GM19099 (cell line): ENCODE measurements around the gene CNN1.

ENCODE experiments used
- POLR2A ChIP-seq: IDR thresholded peaks from 3 replicates; pipeline ENCODE4 v1.6.1; 2011; ENCODE audit warnings: low read depth; ENCODE audit not compliant: insufficient read length; ENCODE audit errors: extremely low read depth

The CNN1 gene

GRCh38 chr19:11551603-11552235 lies 13.1 kb downstream of the CNN1 start:
- no peak for TF ChIP-seq POLR2A

DNA sequence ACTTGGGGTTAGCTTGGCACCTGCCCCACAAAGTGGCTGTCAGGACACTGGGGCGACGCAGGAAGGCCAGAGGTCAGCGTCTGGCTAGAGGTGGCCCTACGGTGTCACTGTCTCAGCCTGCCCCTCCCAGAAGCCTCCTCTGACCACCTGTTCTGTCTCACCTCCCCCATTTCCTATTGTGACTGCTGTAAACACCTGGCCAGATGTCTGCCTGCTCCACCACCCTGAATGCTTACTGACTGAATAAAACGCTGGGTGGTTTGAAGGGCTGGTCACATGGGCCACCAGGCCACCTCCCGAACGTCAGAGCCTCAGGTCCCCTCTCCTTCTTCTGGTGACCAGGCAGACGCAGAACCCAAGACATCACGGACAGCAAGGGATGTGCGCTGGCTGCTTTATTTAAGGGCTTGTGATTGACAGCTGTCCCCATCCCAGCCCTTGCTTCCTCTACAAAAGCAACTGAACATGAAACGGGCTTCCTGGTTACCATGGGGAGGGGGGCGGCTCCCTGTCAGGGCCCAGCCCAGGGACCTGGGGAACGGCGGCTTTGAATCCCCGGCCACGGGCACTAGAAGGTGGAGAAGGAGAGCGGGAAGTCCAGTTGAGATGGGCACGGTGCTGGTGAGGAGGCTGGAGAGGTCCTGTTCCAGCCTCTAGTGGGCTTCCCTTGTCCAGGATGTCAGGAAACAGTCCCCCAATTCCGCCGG lies 14.2 kb downstream of the CNN1 start:
- TF ChIP-seq POLR2A, result no peak

DNA sequence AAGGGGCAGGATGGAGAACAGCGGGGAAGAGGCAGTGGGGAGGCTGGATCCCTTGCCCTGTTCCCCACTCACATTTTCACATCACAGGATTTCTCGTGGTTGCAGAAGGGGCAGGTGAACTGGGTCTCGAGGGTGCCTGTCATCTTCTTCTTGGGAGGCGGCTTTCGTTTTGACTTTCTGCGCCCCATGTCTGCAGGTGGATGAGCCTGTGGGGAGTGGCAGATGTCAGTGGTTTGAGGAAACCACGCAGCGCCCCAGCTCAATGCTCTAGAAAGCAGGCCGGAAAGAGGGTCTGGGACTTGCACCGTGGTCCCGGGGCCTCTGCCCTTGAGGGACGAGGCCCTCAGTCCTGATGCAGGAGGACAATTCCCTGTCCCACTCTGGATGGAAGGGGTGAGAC lies 15.5 kb downstream of the CNN1 start:
- no peak for TF ChIP-seq POLR2A

DNA sequence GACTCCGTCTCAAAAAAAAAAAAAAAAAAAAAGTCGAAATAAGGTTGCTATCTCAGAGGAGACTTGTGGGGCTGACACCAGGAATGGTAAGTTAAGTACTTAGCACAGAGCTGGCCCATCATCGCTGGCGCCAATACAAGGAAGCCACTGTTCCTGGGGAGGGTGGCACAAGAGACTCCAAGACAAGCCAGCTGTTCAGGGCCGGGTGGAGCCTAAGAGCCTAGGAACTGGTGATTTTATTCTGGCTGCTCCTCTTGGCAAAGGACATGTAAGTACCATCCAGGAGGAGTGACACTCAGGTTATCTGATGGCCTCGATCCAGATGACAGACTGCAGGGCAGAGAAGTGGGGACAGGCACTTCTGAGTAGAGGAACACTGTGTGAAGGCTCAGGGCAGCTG lies 16.6 kb downstream of the CNN1 start:
- no peak for TF ChIP-seq POLR2A

DNA sequence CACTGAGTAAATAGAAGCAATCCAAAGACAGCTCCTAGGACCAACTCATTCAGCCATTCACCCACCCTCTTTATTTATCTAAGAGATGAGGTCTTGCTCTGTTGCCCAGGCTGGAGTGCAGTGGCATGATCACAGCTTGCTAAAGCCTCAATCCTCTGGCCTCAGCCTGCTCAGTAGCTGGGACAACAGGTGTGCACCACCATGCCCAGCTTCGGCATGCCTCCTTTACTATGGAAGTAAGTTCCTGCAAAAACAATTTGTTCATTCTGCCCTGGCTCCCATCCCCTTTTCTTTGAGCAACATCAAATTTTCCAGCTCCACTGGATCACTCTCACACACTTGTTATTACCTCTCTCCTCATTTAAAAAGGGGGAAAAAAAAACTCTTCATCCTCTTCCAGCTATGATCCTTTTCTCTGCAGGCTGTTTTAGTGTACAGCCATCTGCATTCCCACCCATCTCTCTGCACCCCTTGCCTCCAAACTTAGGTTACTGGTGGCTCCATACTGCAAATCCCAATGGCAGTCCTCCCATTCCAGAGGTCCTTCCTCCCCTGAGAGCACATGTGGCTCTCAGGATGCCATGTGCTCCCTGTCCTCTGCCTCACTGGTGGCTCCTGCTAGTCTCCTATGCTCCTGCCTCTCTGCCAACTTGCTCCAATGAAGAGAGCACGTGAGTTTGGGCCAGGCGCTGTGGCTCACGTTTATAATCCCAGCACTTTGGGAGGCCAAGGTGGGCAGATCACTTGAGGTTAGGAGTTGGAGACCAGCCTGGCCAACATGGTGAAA lies 18.2 kb downstream of the CNN1 start:
- TF ChIP-seq POLR2A, result no peak

DNA sequence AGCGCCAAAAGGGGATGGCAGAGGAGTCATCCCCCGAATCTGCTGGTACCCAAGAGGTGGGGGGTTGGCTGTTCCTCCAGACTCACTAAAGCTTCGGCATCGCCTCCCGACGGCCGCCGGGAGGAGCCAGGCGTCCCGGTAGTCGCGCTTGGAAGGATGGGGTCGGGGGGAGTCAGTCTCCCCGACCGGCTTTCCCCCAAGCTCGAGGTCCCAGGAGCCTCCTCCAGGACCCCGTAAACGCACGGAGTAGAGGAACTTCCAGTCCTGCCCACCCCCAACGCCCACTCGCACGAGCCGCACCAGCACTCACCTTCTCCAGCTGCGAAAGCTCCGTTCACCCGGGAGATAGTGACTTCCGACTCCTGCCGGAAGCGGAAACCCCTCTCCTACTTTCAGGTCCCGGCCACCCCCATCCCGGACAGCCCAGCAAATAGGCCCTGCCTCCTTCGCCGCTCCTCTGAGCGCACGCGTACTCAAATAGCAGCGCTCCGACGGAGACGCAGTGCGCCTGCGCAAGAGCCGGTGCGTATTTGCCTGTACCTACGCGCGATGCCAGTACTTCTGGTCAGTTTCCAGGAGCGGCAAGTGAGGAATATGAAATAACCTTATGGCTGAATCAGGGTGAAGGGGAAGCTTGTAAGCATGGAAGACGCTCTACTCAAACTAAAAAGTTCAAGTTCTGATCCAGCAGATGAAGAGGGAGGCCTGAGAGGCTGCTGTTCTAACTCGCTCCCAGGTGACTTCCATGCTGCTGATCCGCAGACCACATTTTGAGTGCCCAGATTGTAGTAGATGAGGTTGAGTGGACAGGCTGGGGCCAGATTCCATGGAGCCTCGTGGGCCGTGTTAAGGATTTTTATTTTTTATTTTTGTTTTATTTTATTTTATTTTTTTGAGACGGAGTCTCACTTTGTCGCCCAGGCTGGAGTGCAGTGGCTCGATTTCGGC lies 20.5 kb downstream of the CNN1 start, which contains the start of gene ELOF1:
Gene ELOF1, minus strand, starts transcription at position 350 of the 948 bp plus-strand sequence. CDS start 4,883 bp downstream, outside the sequence.
- peak; percentile 88 for TF ChIP-seq POLR2A

DNA sequence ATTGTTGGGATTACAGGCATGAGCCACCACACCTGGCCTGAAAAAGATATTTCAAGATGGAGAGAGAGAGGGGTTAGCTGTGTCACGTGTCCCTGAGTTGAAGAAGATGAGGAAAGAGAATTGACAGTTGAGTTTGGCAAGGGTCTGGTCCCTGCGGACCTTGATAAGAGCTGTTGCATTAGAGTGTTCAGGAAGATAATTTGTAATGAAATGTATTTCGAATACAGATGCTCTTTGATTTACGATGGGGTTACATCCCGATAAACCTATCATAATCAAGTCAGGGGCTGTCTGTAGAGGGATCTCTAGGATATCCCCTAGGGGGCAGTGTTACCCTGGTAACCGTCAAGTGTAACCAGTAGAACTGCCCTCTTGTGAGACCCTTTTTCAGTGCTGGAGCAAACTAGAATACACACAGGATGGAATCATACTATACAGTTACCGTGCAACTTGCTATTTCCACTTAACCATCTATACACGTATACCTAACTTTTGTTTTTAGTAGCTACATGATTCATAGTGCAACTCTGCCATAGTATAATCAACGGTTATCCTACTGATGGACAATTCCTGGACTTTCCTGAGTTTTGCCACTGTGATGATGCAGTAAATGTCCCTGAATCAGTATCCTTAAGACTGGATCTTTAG lies 21.9 kb downstream of the CNN1 start:
- TF ChIP-seq POLR2A, result no peak

DNA sequence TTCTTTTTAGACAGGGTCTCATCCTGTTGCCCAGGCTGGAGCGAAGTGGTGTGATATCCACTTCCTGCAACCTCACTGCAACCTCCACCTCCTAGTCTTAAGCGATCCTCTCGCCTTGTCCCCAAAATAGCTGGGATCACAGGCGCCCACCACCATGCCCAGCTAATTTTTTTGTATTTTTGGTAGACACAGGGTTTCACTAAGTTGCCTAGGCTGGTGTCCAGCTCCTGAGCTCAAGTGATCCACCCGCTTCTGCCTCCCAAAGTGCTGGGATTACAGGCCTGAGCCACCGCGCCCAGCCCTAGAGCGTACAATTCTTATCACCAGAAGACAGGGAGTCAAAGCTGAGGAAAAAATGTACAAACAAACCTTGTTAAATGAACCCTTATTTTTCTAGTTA lies 24.9 kb downstream of the CNN1 start:
- no peak for TF ChIP-seq POLR2A

- no peak for TF ChIP-seq POLR2A
Measured at GRCh38 chr19:11566164-11566563, 27.5 kb downstream of the CNN1 start.

GRCh38 chr19:11570039-11570462 lies 31.4 kb downstream of the CNN1 start:
- TF ChIP-seq POLR2A, result no peak

DNA sequence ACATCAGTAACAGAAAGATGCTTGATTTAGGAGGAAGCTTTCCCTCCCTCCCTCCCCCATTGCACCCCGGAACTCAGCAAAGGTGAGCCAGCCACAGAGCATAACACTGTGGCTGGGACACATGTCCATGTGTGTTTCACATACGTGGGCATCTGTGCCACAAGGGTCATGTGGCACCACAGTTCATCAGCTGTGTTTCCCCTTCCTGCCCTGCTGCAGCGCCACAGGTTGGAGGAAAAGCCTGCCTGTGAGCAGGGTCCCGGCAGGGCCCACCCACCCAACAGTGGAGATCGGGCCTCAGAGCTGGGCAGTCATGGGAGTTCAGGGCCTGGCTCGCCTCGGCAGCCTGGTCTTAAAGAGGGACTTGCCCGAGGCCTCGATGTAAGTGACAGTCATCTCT lies 36.0 kb downstream of the CNN1 start:
- no peak for TF ChIP-seq POLR2A

GRCh38 chr19:11576227-11576626 lies 37.6 kb downstream of the CNN1 start:
- no peak for TF ChIP-seq POLR2A

- no peak for TF ChIP-seq POLR2A
Measured at GRCh38 chr19:11577451-11578257, 39.0 kb downstream of the CNN1 start, which contains the start of gene ACP5. Gene ACP5 (minus strand): TSS chr19:11577645. CDS start chr19:11577317, 328 bp downstream.
